Measurements from ENCODE around the gene GRXCR2. TPM values are rescaled to one million over a fixed set of nuclear protein-coding genes. Genes with fewer than 3 reads are reported as not detected.

GRXCR2 gene
- total RNA-seq, 2 donors from 2014 or later: not detected

- intact Hi-C loops (cut with DNase I): no loop called here
Observed at GRCh38 chr5:145918397-145918796, 45.6 kb upstream of the GRXCR2 start.

GRCh38 chr5:145917288-145917687 lies 44.5 kb upstream of the GRXCR2 start:
- Histone ChIP-seq H3K27me3 (replicated peaks; ENCODE audit: insufficient read depth) (no peaks in the 10 kb centered on the region), H3K4me3 (no peak overlapping the region), H3K9me3 (no peaks in the 10 kb centered on the region), H3K27ac (no peak overlapping the region), H3K4me1 (replicated peaks) (no peaks in the 10 kb centered on the region), H3K36me3 (no peaks in the 10 kb centered on the region)
- TF ChIP-seq POLR2AphosphoS5 (IDR thresholded peaks at IDR 0.05) (no peak), CTCF (IDR thresholded peaks at IDR 0.05) (no peak), POLR2A (IDR thresholded peaks at IDR 0.05) (no peak)
- intact Hi-C loops (cut with DNase I): no loop called here
- DNase-seq (ENCODE audit: low spot score): no peak

More at GRCh38 chr5:145918397-145918796, 45.6 kb upstream of the GRXCR2 start:
- Histone ChIP-seq H3K4me1 (replicated peaks) (no peaks in the 10 kb centered on the region), H3K27me3 (replicated peaks; ENCODE audit: insufficient read depth) (no peaks in the 10 kb centered on the region), H3K36me3 (no peaks in the 10 kb centered on the region), H3K27ac (no peak overlapping the region), H3K9me3 (no peaks in the 10 kb centered on the region), H3K4me3 (no peak overlapping the region)
- WGBS: 86% methylated on average over 2 of the region's 2 CpGs
- TF ChIP-seq CTCF (IDR thresholded peaks at IDR 0.05) (no peak), POLR2A (IDR thresholded peaks at IDR 0.05) (no peak), POLR2AphosphoS5 (IDR thresholded peaks at IDR 0.05) (no peak)
- no peak for DNase-seq (ENCODE audit: low spot score)

- Histone ChIP-seq H3K9me3 (no peaks in the 10 kb centered on the region), H3K27me3 (replicated peaks; ENCODE audit: insufficient read depth) (no peaks in the 10 kb centered on the region), H3K4me3 (no peak overlapping the region), H3K36me3 (no peaks in the 10 kb centered on the region), H3K4me1 (replicated peaks) (no peaks in the 10 kb centered on the region), H3K27ac (no peak overlapping the region)
- intact Hi-C loops (cut with DNase I): no loop called here
- no peak for DNase-seq (ENCODE audit: low spot score)
- 86% methylated on average over 7 of the region's 7 CpGs for WGBS
- TF ChIP-seq POLR2AphosphoS5 (IDR thresholded peaks at IDR 0.05) (no peak), POLR2A (IDR thresholded peaks at IDR 0.05) (no peak), CTCF (IDR thresholded peaks at IDR 0.05) (no peak)
Observed at GRCh38 chr5:145915970-145916638, 43.3 kb upstream of the GRXCR2 start.

- TF ChIP-seq POLR2A (IDR thresholded peaks at IDR 0.05): no peak
- TF ChIP-seq POLR2AphosphoS5 (IDR thresholded peaks at IDR 0.05): no peak
- no peak for TF ChIP-seq CTCF (IDR thresholded peaks at IDR 0.05)
- H3K9me3 ChIP-seq: no peaks in the 10 kb centered on the region
- H3K27me3 ChIP-seq (replicated peaks; ENCODE audit: insufficient read depth): no peaks in the 10 kb centered on the region
- no peak for DNase-seq (ENCODE audit: low spot score)
- H3K36me3 ChIP-seq: no peaks in the 10 kb centered on the region
- no peaks in the 10 kb centered on the region for H3K4me1 ChIP-seq (replicated peaks)
- intact Hi-C loops (cut with DNase I): no loop called here
- no peak overlapping the region for H3K4me3 ChIP-seq
- WGBS: 95% methylated on average over 7 of the region's 7 CpGs
- no peak overlapping the region for H3K27ac ChIP-seq
Observed at GRCh38 chr5:145913701-145914100, 40.9 kb upstream of the GRXCR2 start.

- no peak for TF ChIP-seq POLR2AphosphoS5 (IDR thresholded peaks at IDR 0.05)
- no peak for TF ChIP-seq POLR2A (IDR thresholded peaks at IDR 0.05)
- TF ChIP-seq CTCF (IDR thresholded peaks at IDR 0.05): no peak
- H3K27ac ChIP-seq: no peak overlapping the region
- intact Hi-C loops (cut with DNase I): no loop called here
- H3K4me1 ChIP-seq (replicated peaks): no peaks in the 10 kb centered on the region
- no peak overlapping the region for H3K4me3 ChIP-seq
- no peaks in the 10 kb centered on the region for H3K27me3 ChIP-seq (replicated peaks; ENCODE audit: insufficient read depth)
- DNase-seq (ENCODE audit: low spot score): no peak
- H3K36me3 ChIP-seq: no peaks in the 10 kb centered on the region
- H3K9me3 ChIP-seq: no peaks in the 10 kb centered on the region
- WGBS: 92% methylated on average over 5 of the region's 5 CpGs
Observed at GRCh38 chr5:145912594-145912993, 39.8 kb upstream of the GRXCR2 start.

Measured in prostate gland (tissue), 2 donors.